T-cell (primary cell): ENCODE measurements around the gene STEAP4. TPM values are rescaled to one million over a fixed set of nuclear protein-coding genes. Genes with fewer than 3 reads are reported as not detected.

ENCODE experiments used
- ATAC-seq, 4 experiments: fragments of 200-7000 bp in 3 of 4; fragments of 150-1000 bp in 1 of 4; cut with Tn5 transposase; replicated peaks in 1 of 4; 1 replicate in 3 of 4; 2 replicates in 1 of 4; pipeline ENCODE4 v1.10.0; 2021; ENCODE audit warnings: moderate library complexity in 3 of 4, mild to moderate bottlenecking in 2 of 4, moderate number of reproducible peaks in 1 of 4
- CTCF ChIA-PET, 2 donors: fragments of 300-600 bp; sonication (Branson Sonifier 250); formaldehyde crosslinking; loops; one replicate each; lab custom pipeline; 2022; ENCODE audit warnings: antibody characterized with exemption in 2 of 2; lab: Charles Lee
- POLR2A ChIA-PET, 2 donors: fragments of 300-600 bp; sonication (Branson Sonifier 250); formaldehyde crosslinking; loops; one replicate each; lab custom pipeline; 2022; ENCODE audit warnings: antibody characterized with exemption in 2 of 2; lab: Charles Lee
- DNase-seq, 35 experiments: peaks; one replicate each; pipeline versions ENCODE4 v3.0.0 to v3.0.0-alpha.2; 2013 to 2023
- H3K27ac ChIP-seq: one replicate; pipeline ENCODE4 v1.5.1; 2013; ENCODE audit warnings: low read length
- H3K27me3 ChIP-seq, 2 experiments: replicated peaks in 1 of 2; 1 replicate in 1 of 2; 2 replicates in 1 of 2; pipeline versions ENCODE4 v1.6.1 to v1.7.0; 2013; ENCODE audit warnings: low read length in 1 of 2, mixed read lengths in 1 of 2; ENCODE audit not compliant: control insufficient read depth in 2 of 2, insufficient read depth in 2 of 2; ENCODE audit errors: extremely low read depth in 1 of 2
- H3K36me3 ChIP-seq, 2 donors: 1 replicate in 1 of 2; 2 replicates in 1 of 2; pipeline versions ENCODE4 v1.6.1 to v1.7.0; 2013; ENCODE audit warnings: low read length in 1 of 2; ENCODE audit not compliant: control insufficient read depth in 2 of 2, insufficient read depth in 1 of 2; ENCODE audit errors: extremely low read depth in 1 of 2
- H3K4me1 ChIP-seq, 2 experiments: 1 replicate in 1 of 2; 2 replicates in 1 of 2; pipeline versions ENCODE4 v1.6.1 to v1.7.0; 2013; ENCODE audit warnings: low read length in 2 of 2, mixed read lengths in 1 of 2; ENCODE audit not compliant: insufficient read depth in 2 of 2, control insufficient read depth in 1 of 2; ENCODE audit errors: extremely low read depth in 1 of 2
- H3K4me3 ChIP-seq, 2 donors: 1 replicate in 1 of 2; 2 replicates in 1 of 2; pipeline versions ENCODE4 v1.5.1 to v1.7.0; 2013; ENCODE audit warnings: mild to moderate bottlenecking in 2 of 2, low read length in 1 of 2, moderate library complexity in 1 of 2; ENCODE audit not compliant: control insufficient read depth in 1 of 2; ENCODE audit errors: extremely low read depth in 1 of 2
- H3K9me3 ChIP-seq: 2 replicates; pipeline ENCODE4 v1.7.0; 2013
- H3K27ac Mint-ChIP-seq, 2 donors: one replicate each; pipeline ENCODE4 v1.8.0; 2020 to 2021; ENCODE audit warnings: mild to moderate bottlenecking in 2 of 2, mixed read lengths in 2 of 2
- H3K27me3 Mint-ChIP-seq, 2 donors: one replicate each; pipeline ENCODE4 v1.8.0; 2021 to 2022; ENCODE audit warnings: mixed read lengths in 2 of 2
- H3K36me3 Mint-ChIP-seq: one replicate; pipeline ENCODE4 v1.8.0; 2021; ENCODE audit warnings: mixed read lengths
- H3K4me1 Mint-ChIP-seq, 3 donors: one replicate each; pipeline ENCODE4 v1.8.0; 2020 to 2022; ENCODE audit warnings: mixed read lengths in 3 of 3, mild to moderate bottlenecking in 1 of 3
- H3K4me3 Mint-ChIP-seq, 3 donors: one replicate each; pipeline ENCODE4 v1.8.0; 2020 to 2022; ENCODE audit warnings: mild to moderate bottlenecking in 3 of 3, mixed read lengths in 3 of 3, moderate library complexity in 3 of 3
- H3K9me3 Mint-ChIP-seq, 3 donors: one replicate each; pipeline ENCODE4 v1.8.0; 2020 to 2022; ENCODE audit warnings: mixed read lengths in 3 of 3
- WGBS: methylation state at CpG from one replicate; pipeline ENCODE4 v1.1.5; 2013; ENCODE audit warnings: missing lambda C conversion rate; ENCODE audit not compliant: insufficient coverage; 5-methylcytosine and 5-hydroxymethylcytosine counted together
- total RNA-seq, 35 experiments: library from RNA in 6 of 35; stranded (reverse) in 6 of 35; fragments of 120-200 nt in 1 of 35; gene quantifications; one replicate each; pipeline versions ENCODE4 v1.2.1 to v1.2.4 and lab custom pipeline; 2013 to 2026

The STEAP4 gene
- total RNA-seq, 5 donors from 2014 or later (not counting 1 experiment from before 2014, with no cell fraction given): 0.10 to 0.20 (median 0.19) TPM; not detected in 2

GRCh38 chr7:88344956-88345832 is 38.5 kb upstream of the STEAP4 start:
- H3K27ac ChIP-seq: no peak overlapping the region
- CTCF ChIA-PET: interaction anchor here in 1 of 2 donors (0.5 to 0.6 kb wide), 2 partner anchors 12 to 125 kb away, joined by 3 read pairs; no protein-coding TSS in a partner anchor
- H3K9me3 Mint-ChIP-seq: no peaks in the 10 kb centered on the region
- H3K36me3 ChIP-seq: no peaks in the 10 kb centered on the region
- ATAC-seq: no peak
- no peak overlapping the region for H3K27ac Mint-ChIP-seq
- H3K4me3 Mint-ChIP-seq: no peak overlapping the region
- H3K36me3 Mint-ChIP-seq: no peaks in the 10 kb centered on the region
- H3K4me1 ChIP-seq: no peaks in the 10 kb centered on the region
- H3K27me3 ChIP-seq: peaks cover 0 to 3% of the 10 kb centered on the region in 2 experiments
- no peak for DNase-seq
- H3K4me3 ChIP-seq: no peak overlapping the region
- POLR2A ChIA-PET: no interaction called here
- 10% methylated on average over 7 of the region's 15 CpGs for WGBS
- no peaks in the 10 kb centered on the region for H3K9me3 ChIP-seq
- peaks cover 14 to 26% of the 10 kb centered on the region in 2 donors for H3K27me3 Mint-ChIP-seq
- H3K4me1 Mint-ChIP-seq: no peaks in the 10 kb centered on the region

GRCh38 chr7:88344271-88344670 is 37.6 kb upstream of the STEAP4 start:
- Histone ChIP-seq H3K36me3 (no peaks in the 10 kb centered on the region), H3K27ac (no peak overlapping the region), H3K4me3 (no peak overlapping the region), H3K9me3 (no peaks in the 10 kb centered on the region), H3K4me1 (no peaks in the 10 kb centered on the region), H3K27me3 (peaks cover 0 to 3% of the 10 kb centered on the region in 2 experiments)
- ChIA-PET CTCF (no interaction called here), POLR2A (no interaction called here)
- Mint-ChIP-seq H3K27ac (no peak overlapping the region), H3K4me1 (no peaks in the 10 kb centered on the region), H3K4me3 (no peak overlapping the region), H3K36me3 (no peaks in the 10 kb centered on the region), H3K27me3 (peaks cover 14 to 26% of the 10 kb centered on the region in 2 donors), H3K9me3 (no peaks in the 10 kb centered on the region)
- WGBS: 78% methylated on average over 5 of the region's 8 CpGs
- ATAC-seq (no peak), DNase-seq (no peak)

DNA sequence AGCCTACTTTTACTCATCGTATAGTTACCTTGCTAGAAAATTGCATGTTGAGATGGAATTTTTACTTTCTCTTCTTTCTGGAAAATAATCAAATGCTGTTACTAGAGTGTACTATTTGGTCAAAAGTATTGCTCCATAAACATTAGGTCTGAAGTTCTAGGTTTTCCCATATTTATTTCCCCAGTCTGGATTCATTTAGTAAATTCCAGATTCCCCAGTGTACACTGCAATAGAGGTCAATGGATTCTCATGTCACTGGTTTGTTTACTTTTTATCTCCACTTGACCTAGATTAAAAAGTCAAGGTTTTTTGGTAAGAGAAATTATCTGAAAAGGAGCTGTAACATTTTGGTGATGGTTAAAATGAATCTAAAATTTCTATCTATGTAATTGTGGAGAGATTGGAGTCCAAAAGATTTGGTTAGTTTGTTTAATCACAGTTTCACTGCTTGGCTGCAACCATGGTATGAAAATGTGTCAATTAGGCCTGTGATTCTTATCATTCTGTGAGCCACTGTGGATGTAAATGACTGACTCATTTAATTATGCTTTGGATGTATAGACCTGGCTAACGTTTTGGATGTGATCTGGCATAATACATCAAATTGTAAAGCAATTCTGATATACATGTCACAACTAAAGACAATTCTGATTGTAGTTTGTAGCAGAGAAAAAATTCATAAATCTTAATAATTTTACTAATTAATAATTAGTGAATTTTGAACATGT is 32.7 kb upstream of the STEAP4 start:
- H3K9me3 ChIP-seq: no peaks in the 10 kb centered on the region
- no peak overlapping the region for H3K27ac ChIP-seq
- DNase-seq: no peak
- no peak overlapping the region for H3K4me3 ChIP-seq
- no peaks in the 10 kb centered on the region for H3K4me1 ChIP-seq
- ATAC-seq: no peak
- Mint-ChIP-seq H3K27me3 (peaks cover 13 to 21% of the 10 kb centered on the region in 2 donors), H3K4me1 (no peaks in the 10 kb centered on the region), H3K4me3 (no peak overlapping the region), H3K36me3 (no peaks in the 10 kb centered on the region), H3K27ac (no peak overlapping the region), H3K9me3 (no peaks in the 10 kb centered on the region)
- ChIA-PET CTCF (no interaction called here), POLR2A (no interaction called here)
- H3K27me3 ChIP-seq: peaks cover 0 to 8% of the 10 kb centered on the region in 2 experiments
- H3K36me3 ChIP-seq: no peaks in the 10 kb centered on the region
- WGBS: no CpG with 5 or more reads among the region's 2 CpGs

- Histone ChIP-seq H3K4me3 (no peak overlapping the region), H3K4me1 (no peaks in the 10 kb centered on the region), H3K36me3 (no peaks in the 10 kb centered on the region), H3K27me3 (peaks cover 0 to 5% of the 10 kb centered on the region in 2 experiments), H3K27ac (no peak overlapping the region), H3K9me3 (no peaks in the 10 kb centered on the region)
- no peaks in the 10 kb centered on the region for H3K4me1 Mint-ChIP-seq
- H3K36me3 Mint-ChIP-seq: no peaks in the 10 kb centered on the region
- H3K9me3 Mint-ChIP-seq: no peaks in the 10 kb centered on the region
- ChIA-PET CTCF (no interaction called here), POLR2A (no interaction called here)
- H3K27me3 Mint-ChIP-seq: peaks cover 13 to 24% of the 10 kb centered on the region in 2 donors
- WGBS: 83% methylated on average over 6 of the region's 6 CpGs
- ATAC-seq: no peak
- DNase-seq: no peak
- H3K27ac Mint-ChIP-seq: no peak overlapping the region
- H3K4me3 Mint-ChIP-seq: no peak overlapping the region
These were observed 31.8 kb upstream of the STEAP4 start for GRCh38 chr7:88338503-88338902.

DNA sequence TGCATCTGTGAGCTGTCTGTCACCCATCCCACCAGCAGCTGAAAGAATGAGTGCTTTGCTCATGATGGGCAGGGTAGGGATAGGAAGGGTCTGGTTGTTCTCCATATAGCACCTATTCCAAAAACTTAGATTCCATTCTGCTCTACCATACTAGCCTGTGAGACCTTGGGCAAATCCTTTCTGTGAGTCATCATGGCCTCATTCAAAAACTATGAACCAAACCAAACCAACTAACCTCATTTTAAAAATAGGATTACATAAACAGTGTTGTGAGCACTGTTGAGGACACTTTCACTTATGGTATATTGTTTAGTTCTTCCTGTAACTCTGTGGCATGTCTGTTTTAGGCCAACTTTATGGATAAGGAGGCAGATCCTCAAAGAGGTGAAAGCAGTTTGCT is 30.9 kb upstream of the STEAP4 start:
- Mint-ChIP-seq H3K9me3 (no peaks in the 10 kb centered on the region), H3K36me3 (no peaks in the 10 kb centered on the region), H3K27me3 (peaks cover 13 to 20% of the 10 kb centered on the region in 2 donors), H3K27ac (no peak overlapping the region), H3K4me1 (no peaks in the 10 kb centered on the region), H3K4me3 (no peak overlapping the region)
- CTCF ChIA-PET: no interaction called here
- H3K4me1 ChIP-seq: no peaks in the 10 kb centered on the region
- POLR2A ChIA-PET: no interaction called here
- no peak for DNase-seq
- no peaks in the 10 kb centered on the region for H3K9me3 ChIP-seq
- H3K36me3 ChIP-seq: no peaks in the 10 kb centered on the region
- no peak overlapping the region for H3K27ac ChIP-seq
- H3K4me3 ChIP-seq: no peak overlapping the region
- no peak for ATAC-seq
- peaks cover 0 to 5% of the 10 kb centered on the region in 2 experiments for H3K27me3 ChIP-seq

GRCh38 chr7:88331322-88331721 is 24.6 kb upstream of the STEAP4 start:
- no peak overlapping the region for H3K4me3 Mint-ChIP-seq
- POLR2A ChIA-PET: no interaction called here
- no peak for ATAC-seq

More at GRCh38 chr7:88331322-88331721, 24.6 kb upstream of the STEAP4 start:
- Histone ChIP-seq H3K9me3 (no peaks in the 10 kb centered on the region), H3K27me3 (peaks cover 0 to 5% of the 10 kb centered on the region in 2 experiments), H3K4me3 (no peak overlapping the region), H3K36me3 (no peaks in the 10 kb centered on the region), H3K27ac (no peak overlapping the region), H3K4me1 (no peaks in the 10 kb centered on the region)
- peaks cover 6 to 16% of the 10 kb centered on the region in 2 donors for H3K27me3 Mint-ChIP-seq
- no peaks in the 10 kb centered on the region for H3K4me1 Mint-ChIP-seq
- CTCF ChIA-PET: no interaction called here
- no peaks in the 10 kb centered on the region for H3K9me3 Mint-ChIP-seq
- H3K36me3 Mint-ChIP-seq: no peaks in the 10 kb centered on the region
- no peak overlapping the region for H3K27ac Mint-ChIP-seq
- no peak for DNase-seq
